Astrocyte of the cerebellum (primary cell): ENCODE results near the gene REG3G.

Experiments used
- DNase-seq: peaks from one replicate; pipeline ENCODE4 v3.0.0-alpha.2; 2011; ENCODE audit warnings: low read depth
- H3K4me3 ChIP-seq: 2 replicates; pipeline ENCODE4 v1.5.1; 2011; ENCODE audit warnings: mild to moderate bottlenecking, low read depth, low read length, moderate library complexity
- CTCF ChIP-seq: IDR thresholded peaks from 2 replicates; pipeline ENCODE4 v1.5.1; 2012; ENCODE audit warnings: low read length, low read depth, moderate library complexity, mild to moderate bottlenecking; ENCODE audit errors: missing control alignments
- in situ Hi-C: cut with HindIII; loops from 2 replicates; pipeline ENCODE4 v1.10.0; 2017; ENCODE audit warnings: low sequenced_read_pairs

Gene REG3G

DNA sequence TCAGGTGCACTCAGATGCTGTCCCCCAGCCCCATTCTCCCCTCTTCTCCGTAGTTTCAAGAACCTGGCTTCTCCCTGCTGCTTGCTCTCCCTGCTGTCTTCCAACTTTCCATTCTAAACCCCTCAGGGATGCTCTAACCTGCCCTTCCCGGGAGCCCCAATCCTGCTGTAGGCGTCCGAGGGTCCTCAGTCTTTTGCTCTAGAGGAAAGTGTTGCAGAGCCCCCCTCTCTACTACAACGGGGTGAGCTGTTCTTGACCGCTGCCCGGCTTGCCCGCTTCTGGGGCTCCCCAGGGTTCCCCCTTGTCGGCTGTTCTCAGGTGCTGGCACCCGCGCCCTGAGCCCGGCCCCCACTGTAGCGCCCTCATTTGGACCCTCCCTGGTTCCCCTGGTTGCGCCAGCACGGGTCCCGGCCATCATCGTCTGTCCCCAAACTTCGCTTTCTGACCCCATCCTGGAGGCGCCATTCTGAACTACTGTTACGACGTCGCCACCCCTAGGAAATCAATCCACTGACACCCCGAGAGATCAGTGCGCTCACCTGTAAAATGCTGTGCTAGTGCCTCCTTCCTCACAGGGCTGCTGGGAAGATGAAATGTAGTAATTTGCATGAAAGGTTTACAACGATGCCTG, 31.9 kb upstream of the REG3G start:
- in situ Hi-C loops, result no loop called here
- no peak for TF ChIP-seq CTCF
- no peak for DNase-seq
- H3K4me3 ChIP-seq, result no peak overlapping the region

DNA sequence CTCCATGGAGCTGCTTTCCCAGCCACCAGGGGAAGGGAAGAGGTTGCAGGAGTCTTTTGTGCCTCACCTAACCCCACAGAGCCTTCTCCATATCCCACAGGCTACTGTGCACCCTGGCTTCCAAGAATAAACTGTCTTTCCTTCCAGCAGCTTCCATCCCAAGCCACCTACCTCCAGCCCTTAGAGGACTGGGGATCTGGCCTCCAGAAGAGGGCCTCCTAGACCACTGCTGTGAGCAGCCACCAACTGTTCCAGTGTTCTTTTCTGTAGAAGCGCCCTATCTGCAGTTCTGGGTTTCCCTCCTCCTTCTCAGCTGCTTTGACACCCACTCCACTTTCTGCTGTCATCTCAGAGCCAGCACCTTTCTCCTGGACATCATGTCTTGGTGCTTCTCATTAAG, 30.7 kb upstream of the REG3G start:
- no peak for TF ChIP-seq CTCF
- H3K4me3 ChIP-seq, result no peak overlapping the region
- DNase-seq, result no peak
- in situ Hi-C loops, result no loop called here

GRCh38 chr2:78999406-78999805, 26.1 kb upstream of the REG3G start:
- no peak for DNase-seq
- in situ Hi-C loops, result no loop called here
- H3K4me3 ChIP-seq, result no peak overlapping the region
- TF ChIP-seq CTCF, result peak; percentile 26

- in situ Hi-C loops, result no loop called here
- TF ChIP-seq CTCF, result no peak
- H3K4me3 ChIP-seq, result no peak overlapping the region
- DNase-seq, result no peak
Observed at GRCh38 chr2:79000008-79000576, 25.4 kb upstream of the REG3G start.

- DNase-seq, result no peak
- no peak overlapping the region for H3K4me3 ChIP-seq
- in situ Hi-C loops, result no loop called here
- TF ChIP-seq CTCF, result no peak
Observed at GRCh38 chr2:79001285-79001684, 24.2 kb upstream of the REG3G start.

DNA sequence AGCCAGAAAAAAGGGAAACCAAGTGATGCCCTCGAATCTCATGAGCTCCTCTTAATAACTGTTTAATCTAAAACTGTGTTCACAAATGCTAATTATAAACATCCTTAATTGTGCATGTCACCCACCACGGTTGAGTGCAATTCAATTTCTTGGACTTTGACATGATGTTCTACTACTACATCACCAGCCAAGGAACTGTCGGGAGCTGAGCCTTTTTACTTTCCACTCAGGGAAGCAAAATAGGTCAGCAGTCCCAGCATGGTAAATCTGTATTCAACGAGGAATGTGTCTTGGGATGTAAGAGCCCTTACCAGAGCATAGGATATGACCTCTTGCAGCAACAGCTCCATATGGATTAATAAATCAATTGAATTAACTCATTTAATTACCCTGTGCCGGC, 20.8 kb upstream of the REG3G start:
- no peak for DNase-seq
- in situ Hi-C loops, result no loop called here
- no peak overlapping the region for H3K4me3 ChIP-seq
- no peak for TF ChIP-seq CTCF
